OCI-LY1 (cell line): ENCODE measurements around the gene KRT1.

Source experiments
- EZH2 ChIP-seq: fragments of 200-600 bp; sonication (generic), shearing (Covaris generic); IDR thresholded peaks from 2 replicates; pipeline ENCODE4 v1.8.0; 2017; ENCODE audit warnings: borderline replicate concordance, mixed run types, mild to moderate bottlenecking, antibody characterized with exemption, low read length, moderate library complexity, mixed read lengths
- TF ChIP-seq, protein P1 (sequence below): fragments of 200-600 bp; sonication (generic), shearing (Covaris generic); IDR thresholded peaks from 2 replicates; pipeline ENCODE4 v1.5.1; 2017; ENCODE audit warnings: mild to moderate bottlenecking, antibody characterized with exemption, low read length, moderate library complexity, mixed read lengths

DNA sequence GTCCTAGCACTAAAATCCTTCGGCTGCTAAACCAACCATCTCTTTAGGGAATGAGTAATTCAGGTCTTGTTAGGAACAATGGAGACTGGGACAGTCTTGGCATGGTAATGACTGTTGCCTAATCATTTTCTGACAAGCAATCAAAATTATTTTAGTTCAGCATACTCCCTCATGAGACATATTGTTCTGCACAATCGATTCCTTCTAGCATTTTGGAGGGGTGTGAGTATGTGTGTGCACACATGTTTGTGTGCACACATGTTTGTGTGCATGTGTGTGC, 2.1 kb upstream of the KRT1 start:
- TF ChIP-seq EZH2 = no peak
- TF ChIP-seq, protein P1, sequence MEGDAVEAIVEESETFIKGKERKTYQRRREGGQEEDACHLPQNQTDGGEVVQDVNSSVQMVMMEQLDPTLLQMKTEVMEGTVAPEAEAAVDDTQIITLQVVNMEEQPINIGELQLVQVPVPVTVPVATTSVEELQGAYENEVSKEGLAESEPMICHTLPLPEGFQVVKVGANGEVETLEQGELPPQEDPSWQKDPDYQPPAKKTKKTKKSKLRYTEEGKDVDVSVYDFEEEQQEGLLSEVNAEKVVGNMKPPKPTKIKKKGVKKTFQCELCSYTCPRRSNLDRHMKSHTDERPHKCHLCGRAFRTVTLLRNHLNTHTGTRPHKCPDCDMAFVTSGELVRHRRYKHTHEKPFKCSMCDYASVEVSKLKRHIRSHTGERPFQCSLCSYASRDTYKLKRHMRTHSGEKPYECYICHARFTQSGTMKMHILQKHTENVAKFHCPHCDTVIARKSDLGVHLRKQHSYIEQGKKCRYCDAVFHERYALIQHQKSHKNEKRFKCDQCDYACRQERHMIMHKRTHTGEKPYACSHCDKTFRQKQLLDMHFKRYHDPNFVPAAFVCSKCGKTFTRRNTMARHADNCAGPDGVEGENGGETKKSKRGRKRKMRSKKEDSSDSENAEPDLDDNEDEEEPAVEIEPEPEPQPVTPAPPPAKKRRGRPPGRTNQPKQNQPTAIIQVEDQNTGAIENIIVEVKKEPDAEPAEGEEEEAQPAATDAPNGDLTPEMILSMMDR = no peak
